Spleen (tissue), 7 donors: ENCODE measurements around the gene KLK5.

Experiments
- CTCF ChIP-seq, 11 experiments: fragments of 200-600 bp in 7 of 11; fragments of 450-650 bp in 4 of 11; sonication (generic) in 4 of 11; IDR thresholded peaks in 8 of 11; conservative IDR thresholded peaks in 3 of 11; 1 replicate in 7 of 11; 2 replicates in 4 of 11; pipeline versions ENCODE4 v1.4.0 to v1.8.0; 2016 to 2021; ENCODE audit warnings: antibody characterized with exemption in 11 of 11, inconsistent platforms in 4 of 11, mild to moderate bottlenecking in 1 of 11
- POLR2A ChIP-seq, 3 donors: fragments of 450-650 bp; IDR thresholded peaks; one replicate each; pipeline ENCODE4 v1.5.1; 2017; ENCODE audit warnings: antibody characterized with exemption in 3 of 3, mild to moderate bottlenecking in 1 of 3
- POLR2AphosphoS5 ChIP-seq, 3 donors: sonication (generic); formaldehyde crosslinking; IDR thresholded peaks; one replicate each; pipeline ENCODE4 v1.5.1; 2017; ENCODE audit warnings: antibody characterized with exemption in 3 of 3
- donor health status: DM: no; HTN: no; CAD: no; lungs with moderate emphysema.
- donor health status: DM: no; HTN: no; CAD: no.
- donor health status: DM: no; HTN: no; CAD: no.

GRCh38 chr19:50921426-50922316 is 31.2 kb downstream of the KLK5 start:
- no peak for TF ChIP-seq CTCF (IDR thresholded peaks at IDR 0.05 in 8 of 11, conservative IDR thresholded peaks at IDR 0.05 in 3 of 11)
- TF ChIP-seq POLR2A (IDR thresholded peaks at IDR 0.05), result no peak
- TF ChIP-seq POLR2AphosphoS5 (IDR thresholded peaks at IDR 0.05), result no peak
